Hepatocyte (in vitro differentiated cells): ENCODE data around the gene TMEM44.

Experiments
- EZH2 ChIP-seq: fragments of 200-600 bp; sonication (generic); IDR thresholded peaks from 2 replicates; pipeline ENCODE4 v1.6.1; 2016; ENCODE audit warnings: antibody characterized with exemption, mild to moderate bottlenecking, borderline replicate concordance
- TF ChIP-seq, protein P1 (sequence below): fragments of 200-600 bp; sonication (generic); IDR thresholded peaks from 2 replicates; pipeline ENCODE4 v1.5.1; 2016; ENCODE audit warnings: antibody characterized with exemption, mild to moderate bottlenecking; ENCODE audit not compliant: poor library complexity

DNA sequence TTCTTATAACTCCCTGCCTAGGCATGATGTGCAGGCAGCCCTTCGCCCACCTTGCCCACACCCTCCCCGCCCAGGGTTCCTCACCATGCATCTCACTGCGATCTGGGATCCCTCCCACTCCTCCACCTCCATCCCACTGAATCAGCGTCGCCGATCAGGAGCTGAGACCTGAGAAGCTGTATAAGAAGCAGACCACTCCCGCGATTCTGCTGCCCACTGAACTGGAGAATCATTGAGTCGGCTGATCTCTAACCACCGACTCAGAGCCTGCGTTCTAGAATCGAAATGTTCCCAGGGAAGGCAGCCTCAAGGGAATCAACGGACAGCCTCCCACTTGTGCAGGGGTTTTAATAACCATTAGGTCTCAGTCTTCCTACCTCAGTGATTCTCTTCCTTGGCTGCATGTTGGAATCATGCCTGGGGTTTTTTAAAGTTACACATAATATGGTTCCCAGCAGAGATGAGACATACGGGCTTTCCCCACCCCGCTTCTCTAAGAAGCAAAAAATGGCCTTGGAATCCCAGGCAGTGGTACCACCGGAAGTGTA lies 60.2 kb downstream of the TMEM44 start:
- TF ChIP-seq, protein P1, sequence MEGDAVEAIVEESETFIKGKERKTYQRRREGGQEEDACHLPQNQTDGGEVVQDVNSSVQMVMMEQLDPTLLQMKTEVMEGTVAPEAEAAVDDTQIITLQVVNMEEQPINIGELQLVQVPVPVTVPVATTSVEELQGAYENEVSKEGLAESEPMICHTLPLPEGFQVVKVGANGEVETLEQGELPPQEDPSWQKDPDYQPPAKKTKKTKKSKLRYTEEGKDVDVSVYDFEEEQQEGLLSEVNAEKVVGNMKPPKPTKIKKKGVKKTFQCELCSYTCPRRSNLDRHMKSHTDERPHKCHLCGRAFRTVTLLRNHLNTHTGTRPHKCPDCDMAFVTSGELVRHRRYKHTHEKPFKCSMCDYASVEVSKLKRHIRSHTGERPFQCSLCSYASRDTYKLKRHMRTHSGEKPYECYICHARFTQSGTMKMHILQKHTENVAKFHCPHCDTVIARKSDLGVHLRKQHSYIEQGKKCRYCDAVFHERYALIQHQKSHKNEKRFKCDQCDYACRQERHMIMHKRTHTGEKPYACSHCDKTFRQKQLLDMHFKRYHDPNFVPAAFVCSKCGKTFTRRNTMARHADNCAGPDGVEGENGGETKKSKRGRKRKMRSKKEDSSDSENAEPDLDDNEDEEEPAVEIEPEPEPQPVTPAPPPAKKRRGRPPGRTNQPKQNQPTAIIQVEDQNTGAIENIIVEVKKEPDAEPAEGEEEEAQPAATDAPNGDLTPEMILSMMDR, result no peak
- no peak for TF ChIP-seq EZH2
